Immature natural killer cell (primary cell): ENCODE measurements around the gene IKZF1. TPM values are rescaled to one million over a fixed set of nuclear protein-coding genes. Genes with fewer than 3 reads are reported as not detected.

Experiments used
- DNase-seq, 3 donors: peaks; one replicate each; pipeline ENCODE4 v3.0.0; 2022; ENCODE audit warnings: mixed read lengths in 1 of 3
- H3K27ac Mint-ChIP-seq, 6 donors: one replicate each; pipeline ENCODE4 v1.8.0; 2020; ENCODE audit warnings: mixed read lengths in 6 of 6, mild to moderate bottlenecking in 5 of 6, inconsistent platforms in 4 of 6, moderate library complexity in 3 of 6
- H3K27me3 Mint-ChIP-seq, 3 donors: one replicate each; pipeline ENCODE4 v1.8.0; 2020 to 2021; ENCODE audit warnings: low read depth in 3 of 3, mild to moderate bottlenecking in 3 of 3, mixed read lengths in 3 of 3, moderate library complexity in 3 of 3, inconsistent platforms in 1 of 3
- H3K36me3 Mint-ChIP-seq, 3 donors: one replicate each; pipeline ENCODE4 v1.8.0; 2020; ENCODE audit warnings: mixed read lengths in 3 of 3, inconsistent platforms in 2 of 3, mild to moderate bottlenecking in 2 of 3
- H3K4me1 Mint-ChIP-seq, 2 donors: one replicate each; pipeline ENCODE4 v1.8.0; 2020; ENCODE audit warnings: inconsistent platforms in 2 of 2, mild to moderate bottlenecking in 2 of 2, mixed read lengths in 2 of 2, moderate library complexity in 1 of 2
- H3K4me3 Mint-ChIP-seq, 5 donors: one replicate each; pipeline ENCODE4 v1.8.0; 2020; ENCODE audit warnings: mild to moderate bottlenecking in 5 of 5, mixed read lengths in 5 of 5, inconsistent platforms in 3 of 5, moderate library complexity in 3 of 5
- H3K9me3 Mint-ChIP-seq, 6 donors: one replicate each; pipeline ENCODE4 v1.8.0; 2020; ENCODE audit warnings: mild to moderate bottlenecking in 6 of 6, mixed read lengths in 6 of 6, inconsistent platforms in 4 of 6, moderate library complexity in 3 of 6
- polyA plus RNA-seq, 3 donors: library from polyadenylated mRNA; unstranded; fragments of 300-500 nt; fragmentation: Illumina TruSeq; gene quantifications; one replicate each; pipeline ENCODE4 v1.2.3, GENCODE V29; 2021

The IKZF1 gene
- polyA plus RNA-seq, 3 donors from 2014 or later, result 79.5 to 307 (median 91.3) TPM

DNA sequence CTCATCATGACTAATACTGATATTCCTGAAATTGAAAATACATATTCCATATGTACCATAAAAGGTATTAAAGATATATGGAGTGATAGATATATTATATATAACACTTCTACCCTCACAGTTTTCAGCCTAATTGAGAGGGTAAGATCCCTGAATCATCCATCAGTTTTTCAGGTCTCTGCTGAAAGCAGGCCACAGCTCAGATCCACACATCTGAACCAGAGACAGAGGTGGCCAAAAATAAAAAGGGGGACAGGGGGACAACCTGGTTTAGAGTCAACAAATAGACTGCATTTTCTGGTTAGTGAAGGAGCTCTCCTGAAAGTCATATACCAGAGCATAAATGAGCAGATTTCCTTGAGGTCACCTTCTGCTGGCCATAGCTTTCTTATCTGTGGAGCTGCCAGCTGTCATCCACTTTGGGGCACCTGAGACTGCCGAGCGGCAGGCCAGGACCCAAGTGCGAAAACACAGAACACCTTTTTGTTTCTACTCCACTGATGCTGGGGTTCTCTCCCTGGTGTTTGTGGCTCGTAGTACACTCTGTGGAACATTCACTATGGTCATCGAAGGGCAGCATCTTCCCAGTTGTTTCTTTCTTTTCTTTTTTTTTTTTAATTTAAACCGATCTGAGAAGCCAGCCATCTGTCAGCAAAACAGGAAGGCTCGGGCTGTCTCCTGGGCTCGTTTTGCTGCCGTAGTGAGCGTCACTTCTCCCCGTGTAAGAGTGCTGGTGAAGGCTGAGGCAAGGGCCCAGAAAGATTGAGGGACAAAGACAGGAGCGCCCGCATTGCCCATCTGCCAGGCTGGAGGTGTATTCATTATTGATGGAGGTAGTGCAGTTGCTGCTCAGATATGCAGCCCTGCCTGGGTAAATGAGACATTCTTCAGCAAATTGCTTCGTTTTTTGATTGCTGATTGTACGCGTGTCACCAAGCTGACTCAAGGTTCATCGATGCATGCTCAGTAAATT, 13.5 kb downstream of the IKZF1 start:
- Mint-ChIP-seq H3K4me3 (peak overlapping the region; percentile 80 to 99 (median 89)), H3K9me3 (no peaks in the 10 kb centered on the region), H3K4me1 (peaks cover 96 to 100% of the 10 kb centered on the region in 2 donors), H3K36me3 (peaks cover 18 to 30% (median 24%) of the 10 kb centered on the region in 3 donors), H3K27ac (peak overlapping the region; percentile 88 to 97 (median 96)), H3K27me3 (peaks cover 4 to 5% (median 4%) of the 10 kb centered on the region in 3 donors)
- no peak for DNase-seq

DNA sequence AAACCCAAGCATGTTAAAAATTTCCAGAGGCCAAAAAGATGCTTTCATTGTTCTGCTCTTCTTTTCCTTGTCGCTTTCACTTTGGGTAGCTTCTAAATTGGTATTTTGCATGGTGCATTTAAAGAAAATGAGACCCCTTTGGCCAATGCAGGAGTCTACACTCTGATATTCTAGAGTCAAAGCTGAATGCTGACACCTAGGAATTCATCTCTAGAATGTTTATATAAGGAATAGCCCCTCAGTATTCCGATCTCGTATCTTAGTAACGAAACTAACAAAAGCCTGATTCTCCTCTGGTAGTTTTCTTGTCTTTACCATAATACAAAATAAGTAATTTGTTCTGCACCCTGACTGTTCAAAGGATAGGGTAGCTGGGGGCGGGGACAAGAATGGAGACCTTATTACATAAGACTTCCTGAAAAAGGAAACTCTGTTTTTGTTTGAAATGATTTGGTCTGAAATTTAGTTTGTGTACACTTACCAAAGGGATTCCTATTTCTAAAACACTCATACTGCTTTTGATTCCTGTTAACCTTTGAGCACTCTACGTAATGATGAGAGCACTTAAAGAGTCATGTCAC, 17.1 kb downstream of the IKZF1 start:
- Mint-ChIP-seq H3K4me1 (peaks cover 90 to 100% of the 10 kb centered on the region in 2 donors), H3K4me3 (peak overlapping the region; percentile 31 to 71 (median 53)), H3K36me3 (peaks cover 31 to 55% (median 51%) of the 10 kb centered on the region in 3 donors), H3K9me3 (no peaks in the 10 kb centered on the region), H3K27me3 (peaks cover 1 to 6% (median 5%) of the 10 kb centered on the region in 3 donors), H3K27ac (peak overlapping the region; percentile 76 to 95 (median 90))
- no peak for DNase-seq

DNA sequence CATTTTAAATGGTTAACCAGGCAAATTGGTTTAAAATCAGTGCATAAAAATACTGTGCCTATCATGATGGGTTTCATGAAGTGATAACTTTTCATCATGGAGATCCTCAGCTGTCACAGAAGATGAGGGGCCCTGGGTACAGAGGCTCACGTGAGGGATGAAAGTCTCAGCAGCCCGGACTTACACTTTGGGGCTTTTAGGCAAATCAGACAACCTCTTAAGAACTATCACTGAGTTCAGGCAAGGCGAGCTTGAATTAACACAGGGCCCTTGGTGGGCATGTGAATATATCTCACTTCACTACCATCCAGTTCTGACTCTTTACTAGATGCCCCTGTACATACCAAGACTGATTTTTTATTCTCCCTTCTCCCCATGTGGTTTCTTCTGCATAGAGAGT, 19.6 kb downstream of the IKZF1 start:
- Mint-ChIP-seq H3K4me3 (no peak overlapping the region), H3K36me3 (peaks cover 31 to 68% (median 61%) of the 10 kb centered on the region in 3 donors), H3K27me3 (peaks cover 0 to 2% (median 1%) of the 10 kb centered on the region in 3 donors), H3K9me3 (no peaks in the 10 kb centered on the region), H3K4me1 (peaks cover 76 to 92% of the 10 kb centered on the region in 2 donors), H3K27ac (peak overlapping the region; percentile 41 to 95 (median 86))
- DNase-seq, result no peak

DNA sequence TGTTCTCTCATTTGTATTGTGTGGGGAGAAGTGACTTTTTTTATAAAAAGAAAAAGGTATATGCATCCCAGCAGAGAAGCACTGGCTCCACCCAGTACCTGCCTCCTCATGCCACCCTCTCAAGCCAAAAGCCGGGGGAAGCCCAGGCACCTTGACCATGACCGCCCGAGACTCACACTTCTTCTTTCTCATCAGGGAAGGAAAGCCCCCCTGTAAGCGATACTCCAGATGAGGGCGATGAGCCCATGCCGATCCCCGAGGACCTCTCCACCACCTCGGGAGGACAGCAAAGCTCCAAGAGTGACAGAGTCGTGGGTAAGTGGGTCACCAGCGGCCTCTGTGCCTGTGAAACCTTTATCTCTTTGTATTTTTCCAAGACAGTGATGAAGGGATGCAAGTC, 22.9 kb downstream of the IKZF1 start:
- Mint-ChIP-seq H3K4me3 (no peak overlapping the region), H3K27me3 (peaks cover 1 to 8% (median 2%) of the 10 kb centered on the region in 3 donors), H3K9me3 (no peaks in the 10 kb centered on the region), H3K36me3 (peaks cover 25 to 64% (median 53%) of the 10 kb centered on the region in 3 donors), H3K27ac (peak overlapping the region in 4 of 6 donors; percentile 56 to 73 (median 65)), H3K4me1 (peaks cover 45 to 59% of the 10 kb centered on the region in 2 donors)
- DNase-seq, result no peak

DNA sequence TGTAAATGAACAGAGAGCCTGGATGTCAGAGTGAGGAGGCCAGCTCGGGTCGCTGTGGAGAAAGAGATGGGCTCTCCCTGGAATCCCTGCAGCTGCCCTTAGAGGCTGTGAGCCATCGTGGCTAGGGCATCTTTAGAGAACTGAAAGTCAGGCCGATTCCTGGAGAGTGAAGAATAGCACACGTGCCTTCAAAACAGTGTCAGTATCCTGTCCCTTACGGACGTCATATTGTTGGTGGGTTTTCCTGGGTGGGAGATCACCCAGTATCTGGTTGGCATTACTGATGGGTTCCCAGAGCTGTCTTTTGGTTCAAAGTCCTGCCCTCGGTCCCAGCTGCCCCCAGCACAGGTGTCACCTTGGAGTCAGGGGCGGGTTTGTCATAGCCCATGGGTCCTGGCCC, 25.3 kb downstream of the IKZF1 start:
- no peaks in the 10 kb centered on the region for H3K9me3 Mint-ChIP-seq
- H3K36me3 Mint-ChIP-seq, result peaks cover 19 to 47% (median 33%) of the 10 kb centered on the region in 3 donors
- no peak for DNase-seq
- peak overlapping the region in 2 of 5 donors; percentile 23 to 33 for H3K4me3 Mint-ChIP-seq
- no peak overlapping the region for H3K27ac Mint-ChIP-seq
- H3K27me3 Mint-ChIP-seq, result peaks cover 1 to 8% (median 2%) of the 10 kb centered on the region in 3 donors
- H3K4me1 Mint-ChIP-seq, result peaks cover 22 to 36% of the 10 kb centered on the region in 2 donors

DNA sequence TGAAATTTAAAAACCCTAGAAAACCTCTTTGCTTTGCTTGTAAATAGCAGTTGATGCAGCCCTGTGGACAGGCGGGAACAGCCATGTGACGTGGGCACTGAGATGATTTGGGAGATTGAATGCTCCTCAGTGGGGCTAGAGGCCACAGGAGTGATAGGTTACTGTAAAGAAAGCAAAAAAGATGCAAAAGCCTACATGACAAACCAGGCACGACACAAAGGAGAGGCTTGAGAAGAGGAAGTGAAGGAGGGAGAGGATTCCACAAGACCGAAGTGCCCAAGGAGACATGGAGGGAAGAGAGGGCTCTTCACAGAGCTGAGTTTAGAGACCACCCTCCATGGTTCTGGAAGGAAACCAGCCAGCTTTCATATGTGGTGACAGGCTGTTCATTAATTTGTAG, 25.7 kb downstream of the IKZF1 start:
- H3K9me3 Mint-ChIP-seq, result no peaks in the 10 kb centered on the region
- H3K36me3 Mint-ChIP-seq, result peaks cover 19 to 44% (median 33%) of the 10 kb centered on the region in 3 donors

DNA sequence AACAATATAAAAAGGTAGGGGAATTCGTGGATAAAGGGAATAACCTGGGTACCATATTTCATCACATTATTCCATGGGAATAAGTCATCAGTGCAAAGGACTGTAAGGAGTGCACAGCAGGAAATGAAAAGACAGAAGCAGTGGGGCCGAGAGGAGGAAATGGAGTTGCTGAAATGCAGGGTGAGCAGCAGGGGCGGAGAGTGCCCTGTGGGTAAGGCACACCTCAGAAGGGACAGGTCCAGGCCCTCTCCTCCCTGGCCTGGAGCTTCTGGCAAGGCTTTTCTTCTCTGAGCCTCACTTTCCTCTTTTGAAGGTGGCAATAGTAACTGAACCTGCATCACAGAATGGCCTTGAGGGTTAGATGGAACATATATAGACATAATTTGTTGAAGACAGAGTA, 26.2 kb downstream of the IKZF1 start:
- Mint-ChIP-seq H3K4me1 (peaks cover 18 to 26% of the 10 kb centered on the region in 2 donors), H3K4me3 (no peak overlapping the region), H3K27ac (no peak overlapping the region), H3K27me3 (peaks cover 1 to 8% (median 2%) of the 10 kb centered on the region in 3 donors), H3K9me3 (no peaks in the 10 kb centered on the region), H3K36me3 (peaks cover 18 to 43% (median 31%) of the 10 kb centered on the region in 3 donors)
- no peak for DNase-seq

More for the DNA sequence above, 25.7 kb downstream of the IKZF1 start:
- Mint-ChIP-seq H3K27me3 (peaks cover 1 to 8% (median 2%) of the 10 kb centered on the region in 3 donors), H3K4me3 (no peak overlapping the region), H3K4me1 (peaks cover 18 to 31% of the 10 kb centered on the region in 2 donors), H3K27ac (no peak overlapping the region)
- DNase-seq, result no peak

DNA sequence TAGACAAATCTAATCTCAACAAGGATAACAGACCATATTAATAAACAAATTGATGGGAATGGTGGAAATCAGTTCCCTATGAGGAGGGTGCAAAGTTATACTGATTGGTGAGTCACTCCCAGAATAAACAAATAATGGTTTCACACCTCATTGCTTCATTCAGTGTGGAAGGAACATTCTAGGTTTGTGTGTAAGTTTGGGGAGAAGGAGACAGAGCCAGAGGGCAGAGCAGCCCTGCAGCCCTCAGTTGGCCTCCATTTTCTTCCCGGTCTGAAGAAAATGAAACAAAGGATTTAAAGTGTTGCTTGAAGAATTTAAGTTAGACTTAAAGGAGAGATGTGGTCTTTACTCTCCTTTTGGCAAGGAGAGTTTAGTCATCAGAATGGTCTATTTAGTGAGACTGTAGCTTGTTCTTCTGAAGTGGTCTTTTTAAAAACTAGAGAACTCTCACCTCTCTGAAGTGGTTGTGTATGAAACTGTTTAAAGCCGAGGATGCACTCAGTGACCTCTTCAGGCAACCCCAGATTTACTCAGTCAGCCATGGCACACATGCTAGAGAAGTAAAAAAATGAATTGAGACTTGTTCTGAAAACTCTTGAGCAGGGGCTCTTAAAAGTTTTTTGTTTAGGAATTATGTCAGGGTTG, 27.2 kb downstream of the IKZF1 start:
- peak; percentile 59 to 70 (median 69) for DNase-seq
- peaks cover 7 to 8% (median 7%) of the 10 kb centered on the region in 3 donors for H3K27me3 Mint-ChIP-seq
- no peaks in the 10 kb centered on the region for H3K9me3 Mint-ChIP-seq
- no peak overlapping the region for H3K27ac Mint-ChIP-seq
- peaks cover 11 to 34% (median 24%) of the 10 kb centered on the region in 3 donors for H3K36me3 Mint-ChIP-seq
- no peak overlapping the region for H3K4me3 Mint-ChIP-seq
- H3K4me1 Mint-ChIP-seq, result peaks cover 9 to 16% of the 10 kb centered on the region in 2 donors

DNA sequence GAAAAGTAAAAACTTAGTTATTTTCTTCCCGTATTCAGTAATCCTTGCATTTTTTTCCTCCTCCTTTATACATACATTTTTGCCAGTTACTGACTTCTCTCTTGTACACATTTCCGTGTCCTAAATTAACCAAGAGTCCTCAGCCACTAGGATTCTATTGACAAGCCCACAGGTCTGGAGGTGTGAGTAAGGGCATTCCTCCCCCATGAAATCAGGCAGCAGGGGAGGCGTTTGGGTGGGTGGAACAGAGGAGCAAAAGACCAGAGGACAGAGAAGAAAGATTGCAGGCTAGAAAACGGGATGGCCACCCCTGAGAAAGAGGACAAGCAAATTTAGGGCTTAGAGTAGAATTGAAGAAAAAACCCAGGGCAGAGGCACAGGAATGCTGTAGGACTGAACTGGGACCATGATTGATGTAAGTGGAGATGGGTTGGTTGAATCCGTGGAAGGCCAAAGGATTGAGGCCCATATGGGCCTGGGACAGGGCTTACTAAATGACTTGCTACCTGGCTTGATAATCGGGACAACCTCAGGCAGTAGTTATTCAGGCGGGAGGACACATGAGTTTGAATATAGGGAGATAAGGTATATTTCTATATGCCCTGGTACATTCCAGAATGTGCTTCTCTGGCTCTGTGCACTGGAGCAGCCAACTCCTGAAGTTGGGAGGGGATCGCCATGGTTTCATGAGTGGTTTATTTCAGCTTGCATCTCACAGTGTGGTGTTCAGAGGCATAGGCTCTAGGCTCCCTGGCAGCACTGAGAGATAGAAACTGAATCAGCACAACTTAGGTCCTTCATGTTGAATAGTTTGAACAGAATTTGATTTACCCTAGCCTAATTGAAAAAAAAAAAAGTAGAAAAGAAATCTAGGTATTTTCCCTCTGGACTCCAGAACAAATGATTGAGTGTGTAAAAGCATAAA, 28.0 kb downstream of the IKZF1 start:
- Mint-ChIP-seq H3K4me1 (peaks cover 5 to 8% of the 10 kb centered on the region in 2 donors), H3K4me3 (no peak overlapping the region), H3K9me3 (no peaks in the 10 kb centered on the region), H3K27ac (no peak overlapping the region), H3K36me3 (peaks cover 11 to 28% (median 24%) of the 10 kb centered on the region in 3 donors), H3K27me3 (peaks cover 9 to 12% (median 11%) of the 10 kb centered on the region in 3 donors)
- DNase-seq, result no peak

DNA sequence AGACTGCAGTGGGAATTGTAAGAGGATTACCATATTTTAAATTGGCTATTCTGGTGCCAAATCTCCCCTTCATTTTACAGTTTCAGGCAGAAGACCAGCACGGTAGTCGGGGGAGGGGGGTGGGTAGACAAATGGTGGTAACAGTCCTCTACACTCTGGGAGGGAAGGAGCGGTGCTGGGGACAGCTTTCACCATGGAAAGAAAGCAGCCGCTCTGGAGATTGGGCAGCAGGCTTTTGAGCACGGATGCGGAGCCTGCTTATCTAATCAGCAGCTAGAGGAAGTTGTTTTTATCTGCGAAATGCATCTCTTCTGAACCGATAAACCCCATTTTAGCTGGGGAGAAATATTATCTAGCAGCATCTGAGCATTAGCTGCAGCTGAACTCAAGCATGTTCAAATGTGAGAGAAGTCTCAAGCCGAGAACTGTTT, 28.7 kb downstream of the IKZF1 start:
- peak in 2 of 3 donors; percentile 67 to 76 for DNase-seq

DNA sequence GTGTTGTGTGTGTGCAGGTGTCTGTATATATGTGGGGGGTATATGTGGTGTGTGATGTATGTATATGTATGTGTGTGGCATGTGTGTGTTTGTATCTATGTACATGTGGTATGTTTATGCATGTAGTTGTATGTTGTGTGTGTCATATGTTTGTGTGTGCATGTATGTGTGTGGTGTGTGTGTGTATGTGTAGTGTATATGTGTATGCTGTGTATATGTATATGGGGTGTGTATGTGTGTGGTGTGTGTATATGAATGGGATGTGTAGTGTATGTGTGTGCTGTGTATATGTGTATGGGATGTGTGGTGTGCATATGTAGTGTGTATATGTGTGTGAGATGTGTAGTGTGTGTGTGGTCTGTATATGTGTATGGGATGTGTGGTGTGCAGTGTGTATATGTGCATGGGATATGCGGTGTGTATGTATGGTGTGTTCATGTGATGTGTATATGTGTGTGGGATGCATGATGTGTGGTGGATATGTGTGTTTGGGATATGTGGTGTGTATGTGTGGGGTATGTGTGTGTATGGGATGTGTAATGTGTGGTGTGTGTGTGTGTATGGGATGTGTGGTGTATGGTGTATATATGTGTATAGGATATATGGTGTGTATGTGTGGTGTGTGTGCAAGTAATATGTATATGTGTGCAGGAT, 30.0 kb downstream of the IKZF1 start:
- Mint-ChIP-seq H3K27me3 (peaks cover 9 to 11% (median 10%) of the 10 kb centered on the region in 3 donors), H3K9me3 (no peaks in the 10 kb centered on the region), H3K27ac (no peak overlapping the region), H3K36me3 (peaks cover 11 to 15% (median 14%) of the 10 kb centered on the region in 3 donors), H3K4me3 (no peak overlapping the region), H3K4me1 (no peaks in the 10 kb centered on the region)
- no peak for DNase-seq

More for the DNA sequence above, 28.7 kb downstream of the IKZF1 start:
- Mint-ChIP-seq H3K9me3 (no peaks in the 10 kb centered on the region), H3K27ac (no peak overlapping the region), H3K4me3 (no peak overlapping the region), H3K36me3 (peaks cover 11 to 22% (median 19%) of the 10 kb centered on the region in 3 donors), H3K27me3 (peaks cover 9 to 11% (median 10%) of the 10 kb centered on the region in 3 donors), H3K4me1 (peaks cover 1 to 3% of the 10 kb centered on the region in 2 donors)

DNA sequence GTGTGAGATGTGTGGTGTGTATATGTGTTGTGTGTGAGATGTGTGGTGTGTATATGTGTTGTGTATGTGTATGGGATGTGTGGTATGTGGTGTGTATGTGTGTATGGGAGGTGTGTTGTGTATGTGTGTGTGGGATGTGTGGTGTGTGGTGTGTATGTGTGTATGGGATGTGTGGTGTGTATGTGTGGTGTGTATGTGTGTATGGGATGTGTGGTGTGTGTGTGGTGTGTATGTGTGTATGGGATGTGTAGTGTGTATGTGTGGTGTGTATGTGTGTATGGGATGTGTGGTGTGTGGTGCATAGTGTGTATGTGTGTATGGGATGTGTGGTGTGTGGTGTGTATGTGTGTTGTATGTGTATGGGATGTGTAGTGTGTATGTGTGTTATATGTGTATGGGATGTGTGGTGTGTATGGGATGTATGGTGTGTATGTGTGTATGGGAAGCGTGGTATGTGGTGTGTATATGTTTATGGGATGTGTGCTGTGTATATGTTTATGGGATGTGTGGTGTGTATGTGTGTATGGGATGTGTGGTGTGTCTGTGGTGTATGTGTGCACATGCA, 30.8 kb downstream of the IKZF1 start:
- Mint-ChIP-seq H3K27ac (no peak overlapping the region), H3K27me3 (peaks cover 10 to 13% (median 13%) of the 10 kb centered on the region in 3 donors), H3K36me3 (peaks cover 6 to 13% (median 11%) of the 10 kb centered on the region in 3 donors), H3K4me3 (no peak overlapping the region), H3K9me3 (no peaks in the 10 kb centered on the region), H3K4me1 (no peaks in the 10 kb centered on the region)
- DNase-seq, result no peak
